Measurements from ENCODE around the gene SLC17A9. TPM values are rescaled to one million over a fixed set of nuclear protein-coding genes. Genes with fewer than 3 reads are reported as not detected.

Gene SLC17A9
- polyA plus RNA-seq, 3 donors = 0.81 to 31.3 (median 0.82) TPM

GRCh38 chr20:62991863-62992262 is 39.4 kb downstream of the SLC17A9 start:
- no peaks in the 10 kb centered on the region for H3K4me1 ChIP-seq (ENCODE audit: control insufficient read depth in 1 of 2, insufficient read depth in 2 of 2, low read length in 2 of 2)
- Mint-ChIP-seq H3K4me3 (no peak overlapping the region), H3K27me3 (ENCODE audit: low read depth in 3 of 3) (peaks cover 24 to 54% (median 29%) of the 10 kb centered on the region in 3 donors), H3K4me1 (peaks cover 8% of the 10 kb centered on the region), H3K36me3 (no peaks in the 10 kb centered on the region), H3K9me3 (peaks cover 0 to 2% (median 0%) of the 10 kb centered on the region in 7 donors), H3K27ac (no peak overlapping the region)
- H2AFZ ChIP-seq (ENCODE audit: insufficient read depth, low read depth, low read length, poor library complexity, severe bottlenecking) = no peak overlapping the region
- no peaks in the 10 kb centered on the region for H3K9me3 ChIP-seq (replicated peaks in 1 of 2; ENCODE audit: control insufficient read depth in 1 of 2, insufficient read depth in 1 of 2, low read length in 2 of 2)
- H3K79me2 ChIP-seq (ENCODE audit: insufficient read depth, low read length) = no peaks in the 10 kb centered on the region
- H3K27ac ChIP-seq (ENCODE audit: low read depth in 1 of 2, low read length in 2 of 2) = no peak overlapping the region
- no peak overlapping the region for H3K4me2 ChIP-seq (replicated peaks; ENCODE audit: extremely low read depth, low read length, poor library complexity, severe bottlenecking)
- WGBS (ENCODE audit: insufficient coverage) = 100% methylated on average over 1 of the region's 6 CpGs
- no peak for TF ChIP-seq CTCF (IDR thresholded peaks at IDR 0.05)
- H3K4me3 ChIP-seq (replicated peaks in 1 of 3; ENCODE audit: low read depth in 2 of 3, low read length in 3 of 3) = no peak overlapping the region
- intact Hi-C loops (cut with micrococcal nuclease) = no loop called here
- no peak overlapping the region for H3K9ac ChIP-seq (ENCODE audit: insufficient read depth, low read length, poor library complexity, severe bottlenecking)
- H3K27me3 ChIP-seq (ENCODE audit: control insufficient read depth in 2 of 2, insufficient read depth in 2 of 2, low read length in 2 of 2) = peaks cover 0 to 19% of the 10 kb centered on the region in 2 donors
- DNase-seq = no peak
- H4K20me1 ChIP-seq (ENCODE audit: insufficient read depth, low read length) = no peaks in the 10 kb centered on the region
- no peaks in the 10 kb centered on the region for H3K36me3 ChIP-seq (replicated peaks in 1 of 2; ENCODE audit: control insufficient read depth in 1 of 2, insufficient read depth in 2 of 2, low read length in 2 of 2)

GRCh38 chr20:62993856-62994494 is 41.5 kb downstream of the SLC17A9 start:
- Histone ChIP-seq H3K9ac (ENCODE audit: insufficient read depth, low read length, poor library complexity, severe bottlenecking) (no peak overlapping the region), H3K79me2 (ENCODE audit: insufficient read depth, low read length) (no peaks in the 10 kb centered on the region), H2AFZ (ENCODE audit: insufficient read depth, low read depth, low read length, poor library complexity, severe bottlenecking) (no peak overlapping the region), H3K27ac (ENCODE audit: low read depth in 1 of 2, low read length in 2 of 2) (no peak overlapping the region), H3K9me3 (replicated peaks in 1 of 2; ENCODE audit: control insufficient read depth in 1 of 2, insufficient read depth in 1 of 2, low read length in 2 of 2) (peaks cover 0 to under 1% of the 10 kb centered on the region in 2 donors), H3K36me3 (replicated peaks in 1 of 2; ENCODE audit: control insufficient read depth in 1 of 2, insufficient read depth in 2 of 2, low read length in 2 of 2) (no peaks in the 10 kb centered on the region), H3K4me3 (replicated peaks in 1 of 3; ENCODE audit: low read depth in 2 of 3, low read length in 3 of 3) (no peak overlapping the region), H4K20me1 (ENCODE audit: insufficient read depth, low read length) (no peaks in the 10 kb centered on the region), H3K4me1 (ENCODE audit: control insufficient read depth in 1 of 2, insufficient read depth in 2 of 2, low read length in 2 of 2) (no peaks in the 10 kb centered on the region), H3K4me2 (replicated peaks; ENCODE audit: extremely low read depth, low read length, poor library complexity, severe bottlenecking) (no peak overlapping the region), H3K27me3 (ENCODE audit: control insufficient read depth in 2 of 2, insufficient read depth in 2 of 2, low read length in 2 of 2) (peaks cover 0 to 24% of the 10 kb centered on the region in 2 donors)
- WGBS (ENCODE audit: insufficient coverage) = 99% methylated on average over 14 of the region's 23 CpGs
- DNase-seq = no peak
- H3K27ac Mint-ChIP-seq = no peak overlapping the region
- peaks cover 0 to 4% (median 2%) of the 10 kb centered on the region in 7 donors for H3K9me3 Mint-ChIP-seq
- H3K36me3 Mint-ChIP-seq = no peaks in the 10 kb centered on the region
- peaks cover 9% of the 10 kb centered on the region for H3K4me1 Mint-ChIP-seq
- peaks cover 20 to 57% (median 31%) of the 10 kb centered on the region in 3 donors for H3K27me3 Mint-ChIP-seq (ENCODE audit: low read depth in 3 of 3)
- intact Hi-C loops (cut with micrococcal nuclease) = no loop called here
- H3K4me3 Mint-ChIP-seq = no peak overlapping the region
- TF ChIP-seq CTCF (IDR thresholded peaks at IDR 0.05) = no peak
